ENCODE measurements around the gene TF.

The TF gene

GRCh38 chr3:133805384-133805701, 59.1 kb downstream of the TF start:
- no peak for DNase-seq

GRCh38 chr3:133805702-133806475, 59.7 kb downstream of the TF start, which contains the start of gene SRPRB:
Gene SRPRB (plus strand): TSS chr3:133805815. CDS start chr3:133805849, 34 bp downstream.
- peak; percentile 20 to 97 (median 90) for DNase-seq

GRCh38 chr3:133812872-133813271, 66.7 kb downstream of the TF start:
- no peak for DNase-seq

GRCh38 chr3:133815386-133815785, 69.2 kb downstream of the TF start:
- DNase-seq = no peak

GRCh38 chr3:133820129-133820528, 73.9 kb downstream of the TF start:
- no peak for DNase-seq

GRCh38 chr3:133820889-133821675, 74.9 kb downstream of the TF start:
- DNase-seq = no peak

- peak in 7 of 56 donors; percentile 8 to 80 (median 31) for DNase-seq
Observed at GRCh38 chr3:133821767-133822638, 75.8 kb downstream of the TF start.

GRCh38 chr3:133824961-133825485, 78.8 kb downstream of the TF start:
- DNase-seq = no peak

- no peak for DNase-seq
Observed at GRCh38 chr3:133825969-133826727, 80.0 kb downstream of the TF start.

- DNase-seq = no peak
Observed at GRCh38 chr3:133827136-133827535, 80.9 kb downstream of the TF start.

GRCh38 chr3:133827684-133828083, 81.5 kb downstream of the TF start:
- DNase-seq = no peak

GRCh38 chr3:133828576-133829309, 82.5 kb downstream of the TF start:
- no peak for DNase-seq

GRCh38 chr3:133829310-133829707, 83.1 kb downstream of the TF start:
- DNase-seq = no peak

GRCh38 chr3:133830071-133830470, 83.9 kb downstream of the TF start:
- DNase-seq = no peak

GRCh38 chr3:133831966-133832801, 86.0 kb downstream of the TF start:
- DNase-seq = no peak

GRCh38 chr3:133832802-133833144, 86.6 kb downstream of the TF start:
- DNase-seq = no peak

- DNase-seq = no peak
Observed at GRCh38 chr3:133833267-133833666, 87.1 kb downstream of the TF start.

- no peak for DNase-seq
Observed at GRCh38 chr3:133833880-133834620, 87.9 kb downstream of the TF start.

Measured in amygdala (tissue), 56 donors.